ENCODE results near the gene AEN.

AEN gene

DNA sequence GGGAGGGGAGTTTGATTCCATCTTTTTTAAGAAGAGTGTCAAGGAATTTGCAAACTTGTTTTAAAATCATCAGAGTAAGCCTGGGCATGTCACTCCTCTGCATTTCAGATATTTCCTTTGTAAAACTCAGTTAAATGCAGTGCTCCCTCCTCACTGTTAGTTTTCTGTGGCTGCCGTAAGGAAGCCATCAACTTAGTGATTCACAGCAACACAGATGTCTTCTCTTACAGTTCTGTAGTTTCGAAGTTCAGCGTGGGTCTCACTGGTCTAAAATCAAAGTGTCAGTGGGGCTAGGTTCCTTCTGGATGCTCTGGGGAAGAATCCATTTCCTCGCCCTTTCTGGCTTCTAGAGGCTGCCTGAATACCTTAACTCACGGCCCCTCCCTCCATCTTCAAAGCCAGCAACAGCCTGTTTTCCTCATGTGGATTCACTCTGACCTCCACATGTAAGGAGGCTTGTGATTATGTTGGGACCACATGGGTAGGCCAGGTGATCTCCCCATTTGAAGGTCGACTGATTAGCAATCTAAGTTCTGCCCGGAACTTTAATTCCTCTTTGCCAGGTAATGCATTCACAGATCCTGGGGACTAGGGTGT is 30.1 kb downstream of the AEN start:
- DNase-seq: no peak

DNA sequence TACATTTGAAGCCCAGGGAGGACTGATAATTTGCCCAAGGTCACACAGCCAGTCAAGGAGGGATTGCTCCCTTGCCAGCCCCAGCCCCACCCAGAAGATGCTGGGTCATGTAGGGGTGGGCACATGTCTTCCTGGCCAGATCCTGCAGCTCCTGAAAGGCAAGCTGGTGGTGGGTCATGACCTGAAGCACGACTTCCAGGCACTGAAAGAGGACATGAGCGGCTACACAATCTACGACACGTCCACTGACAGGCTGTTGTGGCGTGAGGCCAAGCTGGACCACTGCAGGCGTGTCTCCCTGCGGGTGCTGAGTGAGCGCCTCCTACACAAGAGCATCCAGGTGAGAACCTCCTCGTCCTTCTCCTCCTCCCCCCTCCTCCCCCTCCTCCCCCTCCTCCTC is 30.8 kb downstream of the AEN start:
- no peak for DNase-seq

DNA sequence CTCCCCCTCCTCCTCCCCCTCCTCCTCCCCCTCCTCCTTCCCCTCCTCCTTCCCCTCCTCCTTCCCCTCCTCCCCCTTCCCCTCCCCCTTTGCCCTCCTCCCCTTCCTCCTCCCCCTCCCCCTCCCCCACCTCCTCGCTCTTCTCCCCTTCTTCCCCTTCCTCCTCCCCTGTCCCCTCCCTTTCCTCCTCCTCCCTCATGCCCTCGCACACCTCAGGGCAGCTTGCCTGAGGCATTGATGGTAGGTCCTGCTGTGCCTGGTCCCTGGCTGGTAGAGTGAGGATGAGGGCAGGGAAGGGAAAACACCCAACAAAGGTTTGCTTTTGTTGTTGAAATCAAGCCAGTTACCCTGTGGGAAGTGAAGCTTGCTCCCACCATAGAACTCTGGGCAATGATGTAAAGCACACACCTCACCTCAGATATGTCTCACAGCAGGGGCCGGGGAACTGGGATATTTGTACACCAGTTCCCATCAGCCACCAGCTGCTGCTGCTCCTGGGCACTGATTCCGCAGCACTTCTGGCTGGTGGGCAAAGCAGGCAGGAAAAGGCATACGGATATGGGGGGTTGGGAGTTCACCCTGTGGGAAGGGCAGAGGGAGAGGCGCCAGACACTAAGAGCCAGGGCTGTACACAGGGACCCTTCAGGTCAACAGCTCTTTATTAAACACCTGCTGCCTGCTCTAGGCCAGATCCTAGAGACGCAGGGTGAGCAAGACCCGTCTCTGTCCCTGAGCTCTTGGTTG is 31.5 kb downstream of the AEN start:
- no peak for DNase-seq

DNA sequence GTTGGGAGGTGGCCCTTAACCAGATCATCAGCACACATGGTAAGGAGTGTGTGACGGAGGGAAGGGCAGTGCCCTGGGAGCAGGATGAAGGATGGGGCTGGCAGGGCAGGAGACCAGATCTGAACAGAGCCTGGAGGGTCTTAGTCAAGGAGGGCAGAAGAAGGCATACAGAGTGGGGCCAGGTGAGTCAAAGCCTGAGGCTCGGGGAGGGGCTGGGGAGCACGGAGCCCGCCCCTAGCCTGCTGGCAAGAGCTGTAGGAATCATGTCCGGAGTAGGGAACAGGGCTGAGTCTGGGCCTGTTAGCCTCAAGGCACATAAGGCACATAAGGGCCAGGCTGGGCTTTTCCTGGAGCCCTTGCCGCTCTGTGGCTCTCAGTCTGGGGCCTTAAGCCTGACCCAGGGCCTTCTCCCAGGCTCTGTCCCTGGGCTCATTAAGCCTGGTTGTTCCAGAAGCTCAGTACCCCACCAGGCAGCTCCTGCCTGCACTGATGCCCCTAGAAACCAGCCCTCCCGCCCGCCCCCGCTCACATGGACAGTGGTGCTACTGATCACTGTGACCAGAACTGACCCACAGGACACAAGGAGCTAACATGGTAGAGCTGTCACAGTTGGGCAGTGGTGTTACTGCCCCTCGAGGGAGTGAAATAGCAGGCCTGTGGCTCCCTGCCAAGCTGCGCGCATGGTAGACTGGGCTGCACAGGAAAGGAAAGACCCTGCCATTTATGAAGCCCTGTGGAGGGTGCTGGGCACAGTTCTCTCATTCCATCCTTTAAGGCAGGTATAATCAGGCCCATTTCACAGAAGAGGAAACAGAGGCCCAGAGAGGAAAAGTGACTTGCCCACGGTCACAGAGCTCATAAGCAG is 32.3 kb downstream of the AEN start:
- DNase-seq: no peak

DNA sequence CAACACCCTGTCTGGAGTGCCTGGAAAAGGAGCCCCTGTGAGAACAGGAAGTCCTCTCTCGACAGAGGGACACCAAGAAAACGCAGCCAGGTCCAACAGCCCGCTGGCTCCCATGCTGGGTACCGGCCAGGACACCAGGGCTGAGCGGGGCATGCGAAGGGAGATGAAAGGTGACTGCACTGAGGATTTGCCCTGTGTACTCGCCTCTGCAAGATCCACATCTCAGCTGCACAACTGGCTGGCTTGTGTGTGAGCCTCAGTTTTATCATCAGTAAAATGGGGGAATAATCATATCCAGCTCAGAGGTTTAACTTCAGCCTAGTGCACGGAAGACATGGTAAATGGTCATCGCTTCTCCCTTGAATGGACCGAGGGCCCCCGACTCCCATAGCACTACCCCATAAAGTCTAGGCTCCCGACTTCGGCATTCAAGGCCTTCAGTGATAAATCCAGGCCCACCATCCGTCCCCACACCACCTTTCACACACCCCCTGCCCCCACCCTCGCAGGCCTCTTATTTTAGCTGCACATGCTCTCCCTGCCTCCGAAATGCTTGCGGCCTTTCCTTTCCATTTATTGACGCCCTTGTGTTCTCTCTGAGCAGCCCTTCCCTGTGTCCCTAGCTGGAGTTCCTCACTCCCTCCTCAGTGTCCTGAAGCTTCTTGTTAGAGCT is 33.4 kb downstream of the AEN start:
- no peak for DNase-seq

DNA sequence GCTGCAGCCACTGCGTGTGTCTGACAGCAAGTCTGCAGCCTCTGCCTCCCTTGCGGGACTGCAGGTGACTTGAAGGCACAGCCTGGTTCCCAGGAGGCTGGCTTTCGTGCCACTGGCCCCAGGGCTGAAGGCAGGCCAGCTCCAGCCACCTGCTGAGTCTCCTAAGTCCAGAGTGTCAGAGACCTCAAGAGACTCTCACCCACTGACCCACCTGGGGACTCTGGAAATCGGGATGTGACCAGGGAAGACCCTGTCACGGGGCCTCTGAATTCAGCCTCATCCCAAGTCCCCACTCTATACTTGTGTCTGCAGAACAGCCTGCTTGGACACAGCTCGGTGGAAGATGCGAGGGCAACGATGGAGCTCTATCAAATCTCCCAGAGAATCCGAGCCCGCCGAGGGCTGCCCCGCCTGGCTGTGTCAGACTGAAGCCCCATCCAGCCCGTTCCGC is 34.0 kb downstream of the AEN start:
- no peak for DNase-seq

DNA sequence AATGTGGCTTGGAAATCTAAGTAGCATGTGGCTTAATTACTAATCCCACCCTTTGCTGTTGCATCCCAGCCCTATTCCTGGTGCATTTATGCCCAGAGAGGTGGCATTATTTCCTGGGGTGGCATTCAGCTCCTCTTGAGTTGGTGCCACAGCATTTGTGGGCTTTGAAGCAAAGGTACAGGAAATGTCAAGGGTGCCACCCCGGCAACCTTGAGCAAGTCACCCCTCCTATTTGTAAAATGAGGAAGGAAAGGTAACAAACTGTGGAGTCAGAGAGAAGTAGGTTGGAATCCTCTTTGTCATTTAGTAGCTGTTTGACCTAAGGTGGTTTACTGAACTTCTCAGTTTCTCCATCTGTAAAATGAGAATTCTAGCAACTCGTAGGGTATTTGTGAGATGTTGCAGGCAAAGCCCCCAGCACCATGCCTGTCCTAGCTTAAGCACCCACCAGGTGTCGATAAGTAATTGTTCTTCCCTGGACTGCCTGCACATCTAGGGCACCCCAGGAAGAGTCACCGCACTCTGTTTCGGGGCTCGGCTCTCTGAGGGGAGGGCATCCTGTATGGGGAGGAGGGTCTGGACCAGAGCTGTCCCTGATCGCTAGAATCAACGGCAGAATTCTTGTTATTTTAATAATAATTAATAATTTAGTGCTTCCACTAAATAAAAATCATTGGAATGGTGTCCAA is 34.8 kb downstream of the AEN start:
- no peak for DNase-seq

DNA sequence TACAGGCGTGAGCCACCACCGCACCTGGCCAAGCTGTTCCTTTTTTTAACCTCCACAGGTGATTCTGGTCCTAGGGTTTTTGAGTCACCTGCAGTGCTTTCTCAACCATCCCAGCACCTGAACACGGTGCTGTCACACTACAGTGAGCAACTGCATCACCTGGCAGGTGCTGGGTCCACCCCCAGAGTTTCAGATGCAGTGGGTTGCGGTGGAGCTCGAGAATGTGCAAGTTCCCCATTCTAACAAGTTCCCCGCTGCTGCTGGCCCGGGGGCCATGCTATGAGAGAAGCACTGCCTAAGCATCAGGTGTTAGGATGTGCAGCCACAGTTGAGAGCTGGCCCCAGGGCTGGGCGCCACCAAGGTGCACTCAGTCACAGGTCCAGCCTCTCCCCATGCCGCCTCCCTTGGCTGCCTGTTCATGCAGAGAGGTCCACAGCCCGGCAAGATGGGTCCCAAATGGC is 35.7 kb downstream of the AEN start:
- DNase-seq: no peak

DNA sequence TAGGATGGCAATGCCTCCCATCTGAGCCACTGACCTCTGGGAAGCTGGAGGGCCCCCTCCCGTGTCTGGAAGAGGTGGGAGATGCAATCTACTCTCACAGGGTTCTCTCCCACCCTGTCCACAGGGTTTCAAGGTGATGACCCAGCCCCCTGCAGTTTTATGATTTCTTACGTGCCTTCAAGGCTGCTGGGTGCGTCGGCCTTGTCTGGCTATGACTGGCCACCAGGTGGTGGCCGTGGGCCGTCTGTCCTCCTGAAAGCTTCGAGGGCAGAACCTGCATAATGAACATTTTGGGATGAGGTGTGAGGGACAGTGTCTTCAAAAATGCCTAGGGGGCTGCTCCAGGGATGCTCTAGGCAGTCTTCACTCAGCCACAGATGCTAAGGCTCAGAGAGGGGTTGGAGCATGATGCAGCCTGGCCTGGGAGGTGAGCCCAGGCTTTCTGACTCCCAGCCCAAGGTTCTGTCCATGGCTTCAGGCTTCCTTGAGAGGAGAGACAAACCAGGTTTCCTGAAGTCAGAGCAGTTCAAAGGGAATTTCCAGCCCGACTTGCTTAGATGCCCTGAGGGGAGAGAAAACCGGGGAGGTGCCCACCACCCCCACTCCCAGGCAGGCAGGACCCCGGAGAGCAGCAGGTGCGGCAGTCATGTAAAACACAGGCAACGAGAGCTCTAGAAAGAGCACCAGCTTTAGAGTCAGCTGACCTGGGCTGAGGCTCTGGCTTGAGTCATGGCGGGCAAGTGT is 36.4 kb downstream of the AEN start:
- DNase-seq: peak; percentile 43

DNA sequence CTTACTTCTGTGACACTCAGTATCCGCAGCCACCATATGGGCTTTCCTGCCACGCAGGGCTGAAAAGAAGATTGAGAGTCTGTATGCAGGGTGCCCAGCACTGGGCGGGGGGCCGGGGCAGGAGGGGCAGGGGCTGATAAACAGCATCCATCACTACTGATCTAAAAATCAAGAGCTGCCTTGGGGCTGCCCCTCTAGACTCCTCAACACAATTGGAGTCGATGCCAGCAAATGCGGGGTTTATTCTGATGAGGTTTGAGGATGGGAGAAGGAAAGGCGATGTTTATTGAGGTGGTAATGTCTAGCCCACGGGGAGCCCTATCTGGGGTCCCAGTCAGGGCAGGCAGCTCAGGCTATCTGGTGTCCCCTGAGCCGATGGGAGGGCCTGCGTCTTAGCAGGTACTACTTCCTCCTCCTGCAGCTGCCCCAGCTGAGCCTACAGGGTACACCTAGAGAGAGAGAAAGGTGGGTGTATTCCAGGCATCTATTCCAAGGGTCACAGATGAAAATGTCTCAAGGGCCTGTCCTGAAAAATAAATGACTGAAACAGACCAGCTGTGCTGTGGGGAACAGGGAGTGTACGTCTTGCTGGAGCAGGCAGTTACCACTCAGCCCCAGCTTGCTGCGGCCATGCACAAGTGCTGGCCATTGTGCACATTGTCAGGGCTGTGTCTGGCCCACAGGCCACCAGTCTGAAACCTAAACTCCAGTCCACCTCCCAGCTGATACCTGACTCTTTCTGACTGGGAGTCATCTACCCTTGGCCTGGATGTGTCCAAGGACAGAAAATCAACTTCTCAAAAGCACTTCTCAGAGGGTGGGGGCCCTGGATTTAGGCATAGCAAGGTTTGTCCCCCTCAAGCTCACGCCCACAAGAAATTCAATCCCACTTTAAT is 37.2 kb downstream of the AEN start:
- DNase-seq: no peak

DNA sequence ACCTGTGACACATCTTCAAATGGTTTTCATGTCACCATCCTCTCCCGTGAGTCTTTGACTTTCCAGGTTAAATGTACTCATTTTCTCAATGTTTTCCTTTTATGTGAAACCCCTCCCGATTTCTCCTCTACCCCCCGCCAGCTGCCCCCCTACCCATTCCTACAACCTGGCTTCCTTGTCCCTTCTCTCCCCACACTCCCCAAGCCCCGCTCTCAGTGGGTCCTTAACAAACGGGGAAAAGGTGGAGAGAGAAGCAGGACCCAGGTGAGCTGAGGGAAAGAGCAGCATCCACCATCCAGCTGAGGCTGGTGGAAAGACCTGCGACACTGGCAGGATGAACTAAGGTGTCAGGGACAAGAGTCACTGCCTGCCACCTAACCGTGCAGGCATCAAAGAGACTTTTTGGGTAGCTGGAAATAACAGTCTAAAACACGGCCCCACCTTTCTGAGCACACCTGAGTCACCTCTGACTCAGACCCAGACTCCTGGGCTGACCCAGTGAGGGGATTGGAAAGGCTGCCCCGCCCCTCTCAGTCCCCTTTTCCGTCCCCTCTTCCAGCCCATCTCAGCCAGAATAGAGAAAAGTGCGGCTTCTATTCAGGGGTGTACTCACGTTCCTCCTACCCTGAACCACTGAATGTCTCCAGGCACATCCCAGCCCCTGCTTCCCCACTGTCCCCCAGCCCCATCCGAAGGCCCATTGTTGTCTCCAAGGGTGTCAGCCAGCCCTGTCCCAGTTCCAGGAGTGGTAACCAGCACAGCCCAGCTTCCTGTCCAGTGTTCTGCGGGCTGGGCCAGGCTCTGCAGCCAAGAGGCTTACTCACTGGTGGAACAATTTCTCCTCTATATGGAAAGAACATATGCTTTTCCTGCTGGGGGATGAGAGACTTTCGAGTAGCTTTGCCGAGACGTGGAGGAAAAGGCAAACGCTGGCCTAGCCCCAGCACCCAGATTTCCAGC is 38.1 kb downstream of the AEN start:
- DNase-seq: peak; percentile 45

DNA sequence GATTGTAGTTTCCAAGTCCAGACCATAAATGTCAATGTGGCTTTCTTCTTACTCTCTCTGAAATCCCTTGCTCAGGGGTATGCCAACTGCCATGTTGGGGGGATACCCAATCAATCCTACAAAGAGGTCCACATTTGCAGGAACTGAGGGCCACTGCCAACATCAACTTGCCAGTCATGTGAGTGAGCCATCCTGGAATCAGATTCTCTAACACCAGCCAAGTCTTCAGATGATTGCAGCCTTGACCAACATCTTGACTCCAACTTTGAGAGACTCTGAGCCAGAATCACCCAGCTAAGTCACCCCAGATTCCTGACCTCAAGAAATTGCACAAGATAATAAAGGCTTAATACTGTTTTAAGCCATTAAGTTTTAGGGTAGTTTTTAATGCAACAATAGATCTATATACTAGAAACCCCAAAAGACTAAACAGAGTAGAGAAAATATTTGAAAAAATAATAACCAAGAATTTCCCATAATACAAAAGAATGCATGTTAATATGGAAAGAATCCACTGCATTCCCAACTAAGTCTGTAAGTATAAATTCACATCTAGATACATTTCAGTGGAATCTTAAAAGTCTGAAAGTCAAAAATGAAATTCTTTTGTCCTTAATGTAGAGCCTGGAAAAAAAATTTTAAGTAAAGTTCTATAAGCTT is 40.0 kb downstream of the AEN start:
- DNase-seq: no peak

DNA sequence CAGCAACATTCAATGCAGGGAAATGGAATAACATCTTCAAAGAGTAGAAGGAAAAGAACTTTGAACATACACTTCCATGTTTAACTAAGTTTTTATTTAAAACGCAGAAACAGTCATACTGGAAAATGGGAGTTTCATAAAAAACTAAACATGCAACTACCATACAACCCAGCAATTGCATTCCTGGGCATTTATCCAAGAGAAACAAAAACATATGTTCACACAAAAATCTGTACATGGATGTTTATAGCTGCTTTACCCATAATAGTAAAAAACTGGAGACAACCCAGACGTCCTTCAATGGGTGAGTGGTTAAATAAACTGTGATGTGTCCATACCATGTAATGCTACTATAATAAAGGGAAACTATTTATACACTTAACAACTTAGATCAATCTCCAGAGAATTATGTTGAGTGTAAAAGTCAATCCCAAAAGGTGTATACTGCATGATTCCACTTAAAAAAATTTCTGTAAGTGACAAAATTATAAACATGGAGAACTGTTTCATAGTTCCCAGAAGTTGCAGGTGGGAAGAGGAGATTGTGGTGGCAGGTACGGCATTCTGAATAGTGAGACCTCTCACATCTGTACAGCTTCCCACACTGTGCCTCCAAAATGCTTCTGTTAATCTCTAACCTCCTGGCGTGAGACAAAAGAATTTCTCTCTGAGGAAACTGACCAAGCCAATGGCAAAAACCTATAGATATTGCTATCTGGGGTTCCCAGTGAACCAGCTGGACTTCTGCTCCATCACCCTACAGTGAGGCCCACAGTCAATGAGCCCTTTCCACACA is 40.8 kb downstream of the AEN start:
- no peak for DNase-seq

DNA sequence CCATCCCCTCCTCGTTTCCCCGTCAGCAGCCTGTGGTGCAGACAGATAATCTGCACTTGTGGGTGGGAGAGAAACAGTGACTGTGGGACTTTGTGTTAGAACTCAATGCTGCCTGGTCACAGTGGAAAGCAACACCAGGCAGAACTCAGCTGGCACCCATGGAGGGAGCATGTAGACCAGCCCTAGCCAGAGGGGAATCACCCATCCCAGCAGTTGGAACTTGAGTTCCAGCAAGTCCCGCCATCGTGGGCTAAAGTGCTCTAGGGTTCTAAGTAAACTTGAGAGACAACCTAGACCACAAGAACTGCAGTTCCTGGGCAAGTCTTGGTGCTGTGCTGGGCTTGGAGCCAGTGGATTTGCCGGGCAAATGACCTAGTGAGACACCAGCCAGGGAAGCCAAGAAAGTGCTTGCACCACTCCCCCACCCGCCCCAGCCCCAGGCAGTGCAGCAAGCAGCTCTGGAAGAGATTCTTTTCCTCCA is 42.0 kb downstream of the AEN start:
- no peak for DNase-seq

DNA sequence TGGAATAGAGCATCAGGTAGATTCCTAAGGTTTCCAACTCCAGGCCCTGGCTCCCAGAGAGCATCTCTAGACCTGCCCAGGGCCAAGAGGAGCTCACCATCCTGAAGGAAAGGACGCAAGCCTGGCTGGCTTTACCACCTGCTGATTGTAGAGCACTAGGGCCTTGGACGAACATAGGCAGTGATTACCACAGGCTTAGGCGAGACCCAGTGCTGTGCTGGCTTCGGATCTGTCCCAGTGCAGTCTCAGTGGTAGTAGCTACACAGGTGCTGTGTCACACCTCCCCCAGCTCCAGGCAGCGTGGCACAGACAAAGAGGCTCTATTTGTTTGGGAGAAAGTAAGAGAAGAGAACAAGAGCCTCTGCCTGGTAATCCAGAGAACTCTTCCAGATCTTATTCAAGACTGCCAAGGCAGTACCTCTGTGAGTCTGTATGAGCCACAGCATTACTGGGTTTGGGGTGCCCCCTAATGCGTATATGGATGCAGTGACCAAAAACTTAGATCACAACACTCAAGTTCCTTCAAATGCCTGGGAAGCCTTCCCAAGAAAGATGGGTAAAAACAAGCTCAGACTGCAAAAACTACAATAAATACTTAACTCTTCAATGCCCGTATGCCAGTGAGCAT is 43.1 kb downstream of the AEN start:
- peak; percentile 22 for DNase-seq

DNA sequence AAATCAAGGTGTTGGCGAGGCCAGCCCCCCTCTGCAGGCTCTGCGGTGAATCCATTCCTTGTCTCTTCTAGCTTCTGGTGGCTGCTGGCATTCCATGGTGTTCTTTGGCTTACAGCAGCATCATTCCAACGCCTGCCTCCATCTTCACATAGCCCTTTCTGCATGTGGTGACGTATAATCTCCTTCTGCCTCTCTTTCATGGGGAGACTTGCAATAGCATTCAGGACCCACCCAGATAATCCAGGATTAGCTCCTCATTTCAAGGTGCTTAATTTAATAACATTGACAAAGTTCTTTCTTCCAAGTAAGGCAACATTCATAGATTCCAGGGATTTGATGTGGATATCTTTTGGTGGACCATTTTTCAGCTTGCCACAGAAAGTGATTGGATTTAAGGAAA is 53.5 kb downstream of the AEN start:
- DNase-seq: no peak

DNA sequence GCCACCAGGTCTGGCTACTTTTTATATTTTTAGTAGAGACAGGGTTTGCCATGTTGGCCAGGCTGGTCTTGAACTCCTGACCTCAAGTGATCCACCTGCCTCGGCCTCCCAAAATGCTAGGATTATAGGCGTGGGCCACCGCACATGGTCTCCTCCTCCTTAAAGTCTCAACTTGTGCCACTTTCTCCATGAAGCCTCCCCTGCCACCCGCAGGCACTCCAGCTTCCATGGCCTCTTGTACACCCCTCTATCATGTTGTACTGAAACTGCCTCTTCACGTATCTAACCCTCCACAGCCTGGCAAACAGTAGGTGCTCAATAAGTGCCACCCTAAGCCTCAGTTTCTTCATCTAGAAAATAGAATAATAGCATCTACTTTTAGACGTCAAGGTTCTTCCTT is 57.6 kb downstream of the AEN start:
- no peak for DNase-seq
